GM21367 (cell line): ENCODE results near the gene LYPD5.
"Not testable (repeated sequence)": the region's sequence is repeated elsewhere in the genome, so short reads cannot be mapped to it uniquely, and the experiment has no call there.

Experiments used
- ATAC-seq: cut with Tn5 transposase; IDR thresholded peaks from one replicate; pipeline ENCODE4 v1.9.1; 2021; ENCODE audit not compliant: unreplicated experiment

Gene LYPD5

GRCh38 chr19:43802216-43802951, at the start of gene LYPD5:
LYPD5 (minus strand) TSS chr19:43802447; CDS start chr19:43802380, 67 bp downstream.
- ATAC-seq: no peak

DNA sequence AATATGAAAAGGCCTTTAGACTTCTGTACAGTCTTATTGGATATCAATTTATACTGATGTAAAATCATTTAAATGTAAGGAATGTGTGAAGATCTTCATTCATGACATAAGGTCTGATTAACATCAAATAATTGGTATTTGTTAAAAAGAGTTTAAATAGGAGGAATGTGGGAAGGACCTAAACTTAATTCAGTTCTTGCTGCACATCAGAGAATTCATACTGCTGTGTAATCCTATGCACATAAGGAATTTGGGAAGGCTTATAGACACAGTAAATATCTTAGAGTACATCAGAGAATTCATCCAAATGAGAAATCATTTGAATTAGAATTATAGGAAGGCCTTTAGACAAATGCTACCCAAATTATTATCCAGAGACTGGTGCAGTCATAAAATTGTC, 46.6 kb upstream of the LYPD5 start:
- ATAC-seq: no peak

- ATAC-seq: no peak
Observed at GRCh38 chr19:43847884-43848283, 45.6 kb upstream of the LYPD5 start.

- no peak for ATAC-seq
Observed at GRCh38 chr19:43847246-43847645, 45.0 kb upstream of the LYPD5 start.

DNA sequence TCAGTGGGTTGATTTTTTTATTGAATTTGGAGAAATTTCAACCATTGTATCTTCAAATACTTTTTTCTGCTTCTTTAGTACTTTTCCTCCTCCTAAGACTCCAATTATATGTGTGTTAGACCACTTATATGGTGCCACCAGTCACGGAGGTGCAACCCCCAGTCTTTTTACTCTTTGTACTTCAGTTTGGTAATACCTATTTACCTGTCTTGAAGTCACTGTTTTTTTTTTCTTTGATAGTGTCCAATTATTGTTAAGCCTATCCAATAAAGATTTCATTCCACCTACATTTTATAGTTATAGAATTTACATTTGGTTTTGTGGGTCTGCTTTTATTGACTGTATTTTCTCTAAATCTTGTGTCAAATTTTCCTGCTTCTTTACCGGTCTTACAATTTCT, 39.8 kb upstream of the LYPD5 start:
- no peak for ATAC-seq

- no peak for ATAC-seq
Observed at GRCh38 chr19:43839139-43839538, 36.9 kb upstream of the LYPD5 start.

- ATAC-seq: no peak
Observed at GRCh38 chr19:43826787-43827754, 24.8 kb upstream of the LYPD5 start, which contains the start of gene ZNF283. ZNF283 (plus strand) TSS chr19:43827321; CDS start chr19:43833505, 6,184 bp downstream.

DNA sequence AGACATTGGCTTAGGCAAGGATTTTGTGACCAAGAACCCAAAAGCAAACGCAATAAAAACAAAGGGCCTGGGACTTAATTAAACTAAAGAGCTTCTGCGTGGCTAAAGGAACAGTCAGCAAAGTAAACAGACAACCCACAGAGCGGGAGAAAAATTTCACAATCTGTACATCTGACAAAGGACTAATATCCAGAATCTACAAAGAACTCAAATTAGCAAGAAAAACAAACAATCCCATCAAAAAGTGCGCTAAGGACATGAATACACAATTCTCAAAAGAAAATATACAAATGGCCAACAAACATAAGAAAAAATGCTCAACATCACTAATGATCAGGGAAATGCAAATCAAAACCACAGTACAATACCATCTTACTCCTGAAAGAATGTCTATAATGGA, 22.3 kb upstream of the LYPD5 start:
- not testable (repeated sequence) for ATAC-seq

GRCh38 chr19:43823856-43824255, 21.6 kb upstream of the LYPD5 start:
- ATAC-seq: not testable (repeated sequence)

DNA sequence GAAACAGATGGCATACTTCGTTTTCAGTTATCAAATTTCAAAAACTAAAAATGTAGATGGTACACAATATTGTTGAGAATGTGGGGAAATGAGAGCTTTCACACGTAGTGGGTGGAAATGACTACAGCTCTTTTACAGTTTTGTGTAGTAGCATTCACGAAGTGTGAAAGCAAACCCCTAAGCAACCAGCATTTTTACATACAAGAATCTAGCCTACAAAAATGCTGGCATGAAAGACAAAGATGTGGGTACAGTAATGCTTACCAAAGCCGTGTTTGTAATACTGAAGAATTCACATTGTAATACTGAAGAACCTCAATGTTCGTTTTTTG, 18.6 kb upstream of the LYPD5 start:
- no peak for ATAC-seq

GRCh38 chr19:43820098-43820883, 18.0 kb upstream of the LYPD5 start:
- no peak for ATAC-seq

GRCh38 chr19:43818500-43818899, 16.3 kb upstream of the LYPD5 start:
- ATAC-seq: no peak

GRCh38 chr19:43817454-43817853, 15.2 kb upstream of the LYPD5 start:
- ATAC-seq: not testable (repeated sequence)

- ATAC-seq: no peak
Observed at GRCh38 chr19:43814663-43815352, 12.6 kb upstream of the LYPD5 start.

GRCh38 chr19:43812688-43813087, 10.4 kb upstream of the LYPD5 start:
- no peak for ATAC-seq

DNA sequence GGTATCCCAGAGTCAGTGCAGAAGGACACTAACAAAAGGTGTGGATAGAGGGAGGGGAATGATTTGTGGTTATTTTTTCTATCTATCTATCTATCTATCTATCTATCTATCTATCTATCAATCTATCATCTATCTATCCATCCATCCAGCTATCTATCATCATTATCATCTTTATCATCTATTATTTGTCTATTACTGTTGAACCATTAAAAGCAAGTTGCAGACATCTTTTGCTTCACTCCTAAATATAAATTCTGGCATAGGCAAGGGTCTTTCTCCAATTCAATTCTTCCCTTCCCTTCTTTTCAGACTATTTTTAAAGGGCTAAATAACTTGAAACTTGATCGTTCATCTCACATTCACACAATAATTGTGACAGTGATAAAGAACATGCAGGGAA, 10.0 kb upstream of the LYPD5 start:
- ATAC-seq: no peak

DNA sequence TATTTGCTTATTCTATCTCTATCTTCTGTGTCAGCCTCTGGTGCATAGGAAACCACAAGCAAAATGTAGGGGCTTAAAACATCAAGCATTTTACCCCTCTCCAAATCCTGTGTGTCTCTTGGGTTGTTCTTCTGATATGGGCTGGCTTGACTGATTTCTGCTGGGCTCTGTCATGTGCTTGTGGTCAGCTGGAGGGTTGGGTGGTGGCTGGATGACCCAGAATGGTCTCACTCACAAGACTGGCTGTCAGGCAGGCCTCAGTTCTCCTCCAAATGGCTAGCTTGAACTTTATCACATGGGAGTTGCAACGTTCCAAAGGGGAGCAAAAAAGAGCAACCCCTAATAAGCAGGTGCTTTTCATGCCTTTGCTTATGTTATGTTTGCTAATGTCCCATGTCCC, 9.6 kb upstream of the LYPD5 start:
- ATAC-seq: no peak

DNA sequence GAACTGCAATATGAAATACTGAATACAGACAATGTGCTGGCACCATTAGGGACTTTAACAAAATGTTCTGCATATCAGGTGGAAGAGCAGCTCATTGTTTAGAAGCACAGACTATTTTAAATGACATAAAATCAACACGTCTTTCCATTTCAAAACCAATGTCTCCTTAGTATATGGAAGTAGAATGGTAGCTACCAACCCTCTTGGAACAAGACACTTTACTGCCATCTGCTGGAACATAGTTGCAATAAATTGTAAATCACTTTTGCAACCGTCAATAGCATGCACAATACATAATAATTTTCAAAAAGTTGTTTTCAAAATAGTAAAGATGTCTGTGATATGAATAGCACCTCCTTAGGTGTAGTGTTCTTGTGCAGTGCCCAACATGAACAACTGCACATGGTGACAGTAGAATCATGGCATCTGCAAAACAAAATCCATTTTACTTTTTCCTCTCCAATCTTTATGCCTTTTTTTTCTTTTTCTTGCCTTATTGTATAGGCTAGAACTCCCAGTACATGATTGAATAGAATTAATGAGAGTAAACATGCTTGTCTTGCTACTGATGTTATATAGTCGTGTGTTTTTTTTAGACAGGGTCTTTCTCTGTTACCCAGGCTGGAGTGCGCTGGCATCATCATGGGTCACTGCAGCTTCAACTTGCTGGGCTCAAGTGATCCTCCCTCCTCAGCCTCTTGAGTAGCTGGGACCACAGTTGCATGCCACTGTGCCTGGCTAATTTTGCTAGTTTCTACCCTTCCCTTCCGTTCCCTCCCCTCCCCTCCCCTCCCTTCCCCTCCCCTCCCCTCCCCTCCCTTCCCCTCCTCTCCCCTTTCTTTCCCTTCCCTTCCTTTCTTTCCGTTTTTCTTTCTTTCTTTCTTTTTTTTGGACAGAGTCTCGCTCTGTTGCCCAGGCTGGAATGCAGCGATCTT, 7.8 kb upstream of the LYPD5 start:
- no peak for ATAC-seq

GRCh38 chr19:43807651-43808050, 5.4 kb upstream of the LYPD5 start:
- no peak for ATAC-seq

DNA sequence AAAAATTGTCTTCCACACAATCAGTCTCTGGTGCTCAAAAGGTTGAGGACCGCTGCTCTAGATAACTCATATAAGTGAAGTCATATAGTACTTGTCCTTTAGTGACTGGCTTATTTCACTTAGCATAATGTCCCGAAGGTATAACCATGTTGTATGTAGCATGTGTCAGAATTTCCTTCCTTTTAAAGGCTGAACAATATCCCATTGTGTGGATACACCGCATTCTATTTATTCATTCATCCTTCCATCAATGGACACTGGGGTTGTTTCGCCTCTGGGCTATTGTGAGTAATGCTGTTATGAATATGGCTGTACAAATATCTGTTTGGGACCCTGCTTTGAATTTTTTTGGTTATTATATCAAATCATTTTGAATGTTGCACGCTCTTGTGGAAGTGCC, 4.6 kb upstream of the LYPD5 start:
- ATAC-seq: no peak
